Measurements from ENCODE around the gene CHRNG. TPM values are rescaled to one million over a fixed set of nuclear protein-coding genes. Genes with fewer than 3 reads are reported as not detected.

Gene CHRNG
- polyA plus RNA-seq, 2 of the 4 experiments (the other 2 are of a cell fraction) = not detected

DNA sequence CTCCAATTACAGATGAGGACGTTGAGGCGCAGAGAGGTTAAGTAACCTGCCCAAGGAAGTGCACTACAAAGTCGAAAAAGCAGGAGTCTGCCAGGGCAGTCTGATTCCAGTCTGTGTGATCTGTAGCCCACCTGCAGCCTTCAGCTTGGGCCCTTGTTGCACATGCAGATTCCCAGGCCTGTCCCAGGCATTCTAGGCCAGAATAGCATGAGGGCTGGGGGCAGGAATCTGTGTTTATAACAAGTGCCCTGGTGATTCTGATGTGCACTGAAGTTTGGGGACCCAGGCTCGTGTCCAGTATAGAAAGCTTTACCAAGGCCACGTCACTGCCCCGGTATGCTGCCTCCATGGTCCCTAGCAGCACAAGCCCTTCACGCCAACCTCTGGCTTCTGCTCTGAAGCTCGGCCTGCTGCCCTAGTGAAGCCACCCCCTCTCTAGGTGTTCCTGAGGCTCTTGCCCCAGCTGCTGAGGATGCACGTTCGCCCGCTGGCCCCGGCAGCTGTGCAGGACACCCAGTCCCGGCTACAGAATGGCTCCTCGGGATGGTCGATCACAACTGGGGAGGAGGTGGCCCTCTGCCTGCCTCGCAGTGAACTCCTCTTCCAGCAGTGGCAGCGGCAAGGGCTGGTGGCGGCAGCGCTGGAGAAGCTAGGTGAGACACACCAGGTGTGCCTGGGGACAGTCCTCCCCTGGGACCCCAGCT, 4.6 kb downstream of the CHRNG start (continued):
- TF ChIP-seq, protein P1, sequence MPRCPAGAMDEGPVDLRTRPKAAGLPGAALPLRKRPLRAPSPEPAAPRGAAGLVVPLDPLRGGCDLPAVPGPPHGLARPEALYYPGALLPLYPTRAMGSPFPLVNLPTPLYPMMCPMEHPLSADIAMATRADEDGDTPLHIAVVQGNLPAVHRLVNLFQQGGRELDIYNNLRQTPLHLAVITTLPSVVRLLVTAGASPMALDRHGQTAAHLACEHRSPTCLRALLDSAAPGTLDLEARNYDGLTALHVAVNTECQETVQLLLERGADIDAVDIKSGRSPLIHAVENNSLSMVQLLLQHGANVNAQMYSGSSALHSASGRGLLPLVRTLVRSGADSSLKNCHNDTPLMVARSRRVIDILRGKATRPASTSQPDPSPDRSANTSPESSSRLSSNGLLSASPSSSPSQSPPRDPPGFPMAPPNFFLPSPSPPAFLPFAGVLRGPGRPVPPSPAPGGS (IDR thresholded peaks at IDR 0.05) = no peak
- TF ChIP-seq ZFP36 (IDR thresholded peaks at IDR 0.05; ENCODE audit: borderline replicate concordance, partially characterized antibody) = no peak

DNA sequence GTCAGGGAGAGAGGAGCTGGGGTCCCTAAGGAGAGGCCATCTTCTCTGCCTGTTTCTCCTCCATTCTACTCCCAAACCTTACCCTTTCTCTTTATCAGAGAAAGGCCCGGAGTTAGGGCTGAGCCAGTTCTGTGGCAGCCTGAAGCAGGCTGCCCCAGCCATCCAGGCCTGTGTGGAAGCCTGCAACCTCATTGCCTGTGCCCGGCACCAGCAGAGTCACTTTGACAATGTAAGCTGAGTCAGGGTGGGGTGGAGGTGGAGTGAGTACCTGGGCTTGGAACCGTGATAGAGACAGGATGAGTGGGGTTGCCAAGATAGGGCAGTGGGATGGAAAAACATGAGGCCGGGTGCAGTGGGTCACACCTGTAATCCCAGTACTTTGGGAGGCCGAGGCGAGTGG, 5.2 kb downstream of the CHRNG start:
- ChIA-PET CTCF (interaction anchor here (0.7 kb wide), 1 partner anchor 23 kb away, joined by 3 read pairs; no protein-coding TSS in a partner anchor), POLR2A (no interaction called here)
- WGBS (ENCODE audit: missing lambda C conversion rate) = 90% methylated on average over 6 of the region's 6 CpGs
- Histone ChIP-seq H3K4me2 (no peak overlapping the region), H3K9me3 (no peaks in the 10 kb centered on the region), H3K27ac (no peak overlapping the region), H3K4me3 (no peak overlapping the region), H3K4me1 (no peaks in the 10 kb centered on the region)
- DNase-seq (ENCODE audit: low read depth in 1 of 2, low spot score in 1 of 2) (no peak), FAIRE-seq (no peak), ATAC-seq (no peak)
- TF ChIP-seq ZC3H11A (IDR thresholded peaks at IDR 0.05) (no peak), CHD4 (IDR thresholded peaks at IDR 0.05; ENCODE audit: borderline replicate concordance) (no peak), ZSCAN20 (CRISPR knock-in tag; IDR thresholded peaks at IDR 0.05) (no peak), FOXS1 (CRISPR knock-in tag; IDR thresholded peaks at IDR 0.05) (no peak), RARB (CRISPR knock-in tag; IDR thresholded peaks at IDR 0.05) (no peak), SREBF2 (IDR thresholded peaks at IDR 0.05) (no peak), E2F6 (IDR thresholded peaks at IDR 0.05; ENCODE audit: borderline replicate concordance, low read depth) (no peak), PBX3 (IDR thresholded peaks at IDR 0.05) (no peak)

DNA sequence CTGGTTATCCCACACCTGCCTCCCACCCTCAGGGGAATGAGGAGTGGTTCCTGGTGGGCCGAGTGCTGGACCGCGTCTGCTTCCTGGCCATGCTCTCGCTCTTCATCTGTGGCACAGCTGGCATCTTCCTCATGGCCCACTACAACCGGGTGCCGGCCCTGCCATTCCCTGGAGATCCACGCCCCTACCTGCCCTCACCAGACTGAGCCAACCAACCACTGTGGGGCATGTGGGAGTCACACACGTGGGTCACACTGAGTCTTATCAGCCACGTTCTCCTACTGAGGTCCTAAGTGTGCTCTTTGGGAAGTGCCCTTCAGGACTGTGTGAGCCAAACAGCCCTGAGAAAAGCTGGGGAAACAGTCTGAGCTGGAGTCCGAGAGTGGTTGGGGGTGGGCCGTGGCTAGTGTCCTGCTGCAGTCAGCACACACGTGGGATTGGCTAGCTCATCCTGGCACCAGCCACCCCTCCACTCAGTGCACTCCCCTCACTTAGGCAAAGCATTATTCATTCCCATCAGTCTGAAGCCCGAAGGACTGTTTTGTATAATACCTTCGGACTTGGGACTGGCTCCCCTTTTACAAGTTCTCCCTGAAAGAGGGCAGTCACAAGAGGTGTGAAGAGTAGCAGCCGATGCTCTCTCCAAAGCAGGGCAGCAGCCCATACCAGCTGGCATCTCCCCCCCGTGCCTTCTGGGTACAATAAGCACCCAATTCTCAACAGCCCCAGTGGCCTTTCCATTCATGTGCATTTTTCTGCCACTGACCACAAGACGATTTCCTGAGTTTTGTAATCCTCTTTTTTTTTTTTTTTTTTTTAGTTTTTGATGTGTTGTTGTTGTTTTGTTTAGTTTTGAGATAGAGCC, 6.3 kb downstream of the CHRNG start:
- DNase-seq (ENCODE audit: low read depth in 1 of 2, low spot score in 1 of 2) = no peak
- 91% methylated on average over 17 of the region's 17 CpGs for WGBS (ENCODE audit: missing lambda C conversion rate)
- ChIA-PET CTCF (interaction anchor here (1.0 to 2.0 kb wide), 3 partner anchors 8 to 23 kb away, joined by 3 to 5 read pairs (median 3); no protein-coding TSS in a partner anchor), POLR2A (no interaction called here)
- Histone ChIP-seq H3K9me3 (no peaks in the 10 kb centered on the region), H3K4me1 (no peaks in the 10 kb centered on the region), H3K4me2 (no peak overlapping the region), H3K27ac (no peak overlapping the region), H3K4me3 (no peak overlapping the region)
- ATAC-seq = no peak
- TF ChIP-seq BHLHE40 (IDR thresholded peaks at IDR 0.05; ENCODE audit: low read depth, low read length) (no peak), RCOR1 (IDR thresholded peaks at IDR 0.05; ENCODE audit: low read depth, low read length) (no peak), CBX8 (IDR thresholded peaks at IDR 0.05) (no peak), CBX2 (IDR thresholded peaks at IDR 0.05; ENCODE audit: borderline replicate concordance, low read depth) (no peak), RFX5 (IDR thresholded peaks at IDR 0.05) (no peak), ZNF302 (CRISPR knock-in tag; IDR thresholded peaks at IDR 0.05) (no peak), EHMT2 (IDR thresholded peaks at IDR 0.05; ENCODE audit: low read depth) (no peak), SREBF2 (IDR thresholded peaks at IDR 0.05) (no peak), PHF8 (IDR thresholded peaks at IDR 0.05; ENCODE audit: borderline replicate concordance, low read depth) (no peak)
- TF ChIP-seq, protein P1 (IDR thresholded peaks at IDR 0.05) = no peak
- no peak for FAIRE-seq

Measured in A549 (cell line).